Breast epithelium (tissue), 3 donors: ENCODE results near the gene PITPNM3.

Experiments used
- CTCF ChIP-seq, 3 donors: fragments of 450-650 bp; IDR thresholded peaks; one replicate each; pipeline ENCODE4 v1.5.1; 2016 to 2017; ENCODE audit warnings: antibody characterized with exemption in 3 of 3, mild to moderate bottlenecking in 3 of 3, moderate library complexity in 3 of 3
- POLR2A ChIP-seq: fragments of 450-650 bp; IDR thresholded peaks from one replicate; pipeline ENCODE4 v1.6.1; 2016; ENCODE audit warnings: antibody characterized with exemption, mild to moderate bottlenecking, moderate library complexity
- POLR2AphosphoS5 ChIP-seq, 3 donors: sonication (generic); formaldehyde crosslinking; IDR thresholded peaks; one replicate each; pipeline ENCODE4 v1.6.1; 2017; ENCODE audit warnings: antibody characterized with exemption in 3 of 3

- no peak for TF ChIP-seq CTCF (IDR thresholded peaks at IDR 0.05)
- no peak for TF ChIP-seq POLR2A
- no peak for TF ChIP-seq POLR2AphosphoS5 (IDR thresholded peaks at IDR 0.05)
These were observed 76.6 kb downstream of the PITPNM3 start for GRCh38 chr17:6479622-6480302.
